ENCODE data around the gene IFT74. TPM values are rescaled to one million over a fixed set of nuclear protein-coding genes. Genes with fewer than 3 reads are reported as not detected.

The IFT74 gene
- total and polyA plus RNA-seq, 12 donors = 5.8 to 13.4 (median 10.9) TPM

GRCh38 chr9:27029186-27029585 lies 73.0 kb downstream of the IFT74 start:
- Histone ChIP-seq H3K36me3 (peaks cover 0 to 25% (median 7%) of the 10 kb centered on the region in 9 donors), H3K4me1 (peaks cover 0 to 6% (median 0%) of the 10 kb centered on the region in 9 donors), H3K27me3 (no peaks in the 10 kb centered on the region), H3K27ac (no peak overlapping the region), H3K4me3 (no peak overlapping the region), H3K9me3 (no peaks in the 10 kb centered on the region)
- no peak for TF ChIP-seq CTCF (IDR thresholded peaks at IDR 0.05)
- intact Hi-C loops (cut with DNase I) = loop anchor here in 1 of 10 donors (10.0 kb wide), 1 partner anchor 526 kb away; no protein-coding TSS in a partner anchor
- ATAC-seq = no peak
- WGBS, 2 donors = 92% methylated on average over 7 of the region's 7 CpGs
- no peak for DNase-seq

- Histone ChIP-seq H3K27me3 (no peaks in the 10 kb centered on the region), H3K4me3 (no peak overlapping the region), H3K4me1 (peaks cover 0 to 6% (median 0%) of the 10 kb centered on the region in 9 donors), H3K36me3 (peaks cover 0 to 18% (median 0%) of the 10 kb centered on the region in 9 donors), H3K9me3 (no peaks in the 10 kb centered on the region), H3K27ac (no peak overlapping the region)
- peak; percentile 70 to 91 (median 83) for TF ChIP-seq CTCF (IDR thresholded peaks at IDR 0.05)
- 5 to 8% methylated on average over 4 of the region's 4 CpGs for WGBS, 2 donors
- intact Hi-C loops (cut with DNase I) = loop anchor here (1.0 to 10.0 kb wide), 11 partner anchors 48 to 248 kb away; no protein-coding TSS in a partner anchor
- DNase-seq = peak in 1 of 2 donors; percentile 63
- peak in 4 of 8 donors; percentile 48 to 74 (median 61) for ATAC-seq
Observed at GRCh38 chr9:27033815-27034403, 77.7 kb downstream of the IFT74 start.

- DNase-seq = no peak
- no peaks in the 10 kb centered on the region for H3K9me3 ChIP-seq
- WGBS, 2 donors = 96 to 98% methylated on average over 2 of the region's 2 CpGs
- intact Hi-C loops (cut with DNase I) = loop anchor here in 8 of 10 donors (5.0 to 10.0 kb wide), 5 partner anchors 157 to 237 kb away; no protein-coding TSS in a partner anchor
- no peaks in the 10 kb centered on the region for H3K27me3 ChIP-seq
- H3K27ac ChIP-seq = no peak overlapping the region
- no peak overlapping the region for H3K4me3 ChIP-seq
- peaks cover 0 to 11% (median 0%) of the 10 kb centered on the region in 9 donors for H3K36me3 ChIP-seq
- ATAC-seq = no peak
- no peak for TF ChIP-seq CTCF (IDR thresholded peaks at IDR 0.05)
- peaks cover 0 to 6% (median 0%) of the 10 kb centered on the region in 9 donors for H3K4me1 ChIP-seq
Observed at GRCh38 chr9:27037499-27037898, 81.3 kb downstream of the IFT74 start.

GRCh38 chr9:27041746-27042145 lies 85.5 kb downstream of the IFT74 start:
- intact Hi-C loops (cut with DNase I) = no loop called here
- Histone ChIP-seq H3K4me3 (no peak overlapping the region), H3K36me3 (peaks cover 0 to 17% (median 0%) of the 10 kb centered on the region in 9 donors), H3K4me1 (no peaks in the 10 kb centered on the region), H3K27ac (no peak overlapping the region), H3K27me3 (no peaks in the 10 kb centered on the region), H3K9me3 (no peaks in the 10 kb centered on the region)
- no peak for TF ChIP-seq CTCF (IDR thresholded peaks at IDR 0.05)
- DNase-seq = no peak
- ATAC-seq = no peak
